A549 (cell line): Measurements from ENCODE around the gene ROPN1. TPM values are rescaled to one million over a fixed set of nuclear protein-coding genes. Genes with fewer than 3 reads are reported as not detected.

ENCODE experiments used
- ATAC-seq, 2 experiments: fragments of 200-7000 bp in 1 of 2; fragments of >200 bp in 1 of 2; cut with Nextera tagmentation in 1 of 2; cut with Tn5 transposase in 1 of 2; 3 replicates each; pipeline versions ENCODE4 v1.8.0 to v1.9.1; 2018 to 2020; ENCODE audit warnings: mild to moderate bottlenecking in 1 of 2, moderate library complexity in 1 of 2
- CTCF ChIA-PET: fragments of 300-600 bp; sonication (Branson Sonifier 250); formaldehyde crosslinking; extraction: SDS; loops from one replicate; lab custom pipeline; 2021; ENCODE audit warnings: antibody characterized with exemption, inconsistent platforms; lab: Yijun Ruan, JAX
- POLR2A ChIA-PET: fragments of 350-600 bp; formaldehyde crosslinking; extraction: SDS; loops from one replicate; lab custom pipeline; 2021; ENCODE audit warnings: antibody characterized with exemption, inconsistent platforms; lab: Yijun Ruan, JAX
- DNase-seq, 2 experiments: peaks; one replicate each; pipeline versions ENCODE4 v3.0.0 to v3.0.0-alpha.2; 2011 to 2016; ENCODE audit warnings: low read depth in 1 of 2, low spot score in 1 of 2
- FAIRE-seq: peaks from 2 replicates; lab custom pipeline; 2011; peaks lifted over from hg19 to GRCh38; lab: Jason Lieb, UNC
- H3K27ac ChIP-seq, 2 experiments: fragments of >200 bp; sonication (Bioruptor Twin); formaldehyde crosslinking; 3 replicates each; pipeline ENCODE4 v1.5.1; 2016 to 2017
- H3K4me1 ChIP-seq: fragments of >200 bp; sonication (Bioruptor Twin); formaldehyde crosslinking; 3 replicates; pipeline ENCODE4 v1.6.1; 2016
- H3K4me2 ChIP-seq: fragments of >200 bp; sonication (Bioruptor Twin); formaldehyde crosslinking; 3 replicates; pipeline ENCODE4 v1.6.1; 2016
- H3K4me3 ChIP-seq: fragments of >200 bp; sonication (Bioruptor Twin); formaldehyde crosslinking; 3 replicates; pipeline ENCODE4 v1.5.1; 2016
- H3K9me3 ChIP-seq: fragments of >200 bp; sonication (Bioruptor Twin); formaldehyde crosslinking; 3 replicates; pipeline ENCODE4 v1.6.1; 2016
- CBX2 ChIP-seq: fragments of 200-600 bp; sonication (generic); IDR thresholded peaks from 2 replicates; pipeline ENCODE4 v1.6.1; 2016; ENCODE audit warnings: low read depth, mild to moderate bottlenecking, borderline replicate concordance
- CBX8 ChIP-seq: fragments of 200-600 bp; sonication (generic); IDR thresholded peaks from 2 replicates; pipeline ENCODE4 v1.6.1; 2016
- FOXS1 ChIP-seq: fragments of 250-450 bp; sonication (Bioruptor Pico); IDR thresholded peaks from 2 replicates; pipeline ENCODE4 v1.5.0; 2020; ENCODE audit warnings: mild to moderate bottlenecking, moderate library complexity
- HEYL ChIP-seq: fragments of 250-450 bp; sonication (Bioruptor Pico); IDR thresholded peaks from 2 replicates; pipeline ENCODE4 v1.8.0; 2021; ENCODE audit warnings: mild to moderate bottlenecking, moderate library complexity
- JUN ChIP-seq, 2 experiments: fragments of >200 bp; sonication (Bioruptor Twin); formaldehyde crosslinking; IDR thresholded peaks; 2 replicates in 1 of 2; 3 replicates in 1 of 2; pipeline ENCODE4 v1.6.1; 2016 to 2017
- JUNB ChIP-seq: fragments of >200 bp; sonication (Bioruptor Twin); formaldehyde crosslinking; IDR thresholded peaks from 2 replicates; pipeline ENCODE4 v1.6.1; 2016
- KDM5A ChIP-seq: fragments of 200-600 bp; sonication (generic); IDR thresholded peaks from 2 replicates; pipeline ENCODE4 v1.6.1; 2016; ENCODE audit warnings: antibody characterized with exemption, mild to moderate bottlenecking
- MAZ ChIP-seq: fragments of 150-350 bp; IDR thresholded peaks from 2 replicates; pipeline ENCODE4 v1.6.1; 2014; ENCODE audit warnings: antibody characterized with exemption, low read depth, low read length, borderline replicate concordance
- MYC ChIP-seq: IDR thresholded peaks from 2 replicates; pipeline ENCODE4 v1.6.1; 2012; ENCODE audit warnings: mild to moderate bottlenecking, inconsistent platforms, low read length, improper control_type of control experiment, borderline replicate concordance
- POLR2A ChIP-seq: IDR thresholded peaks from 2 replicates; pipeline ENCODE4 v1.6.1; 2012; ENCODE audit warnings: mild to moderate bottlenecking, low read length
- POLR2AphosphoS2 ChIP-seq: conservative IDR thresholded peaks from 2 replicates; pipeline ENCODE4 v1.6.1; 2012; ENCODE audit warnings: low read length, improper control_type of control experiment, inconsistent platforms
- RNF2 ChIP-seq: fragments of 200-600 bp; sonication (generic); IDR thresholded peaks from 2 replicates; pipeline ENCODE4 v1.6.1; 2016; ENCODE audit warnings: low read depth, mild to moderate bottlenecking, antibody characterized with exemption, moderate library complexity, borderline replicate concordance
- SMC3 ChIP-seq: fragments of >200 bp; sonication (Bioruptor Twin); formaldehyde crosslinking; IDR thresholded peaks from 3 replicates; pipeline ENCODE4 v1.6.1; 2018; ENCODE audit warnings: inconsistent platforms
- SREBF2 ChIP-seq: fragments of 450-650 bp; IDR thresholded peaks from 2 replicates; pipeline ENCODE4 v1.6.1; 2014; ENCODE audit warnings: mild to moderate bottlenecking, moderate library complexity
- ZSCAN20 ChIP-seq: fragments of 250-450 bp; sonication (Bioruptor Pico); IDR thresholded peaks from 2 replicates; pipeline ENCODE4 v1.8.0; 2022; ENCODE audit warnings: mild to moderate bottlenecking, moderate library complexity
- WGBS: methylation state at CpG from one replicate; pipeline ENCODE4 v1.1.6; 2017; ENCODE audit errors: missing lambda C conversion rate; 5-methylcytosine and 5-hydroxymethylcytosine counted together
- polyA plus RNA-seq, 4 experiments: library from polyadenylated mRNA; depleted of rRNA in 3 of 4; stranded (reverse); fragments of >200 nt; fragmentation: RNase III in 1 of 4; extraction: RNeasy Plus Mini Kit Qiagen cat#74134 plus additional on column Dnase treatment in 1 of 4; gene quantifications; 2 replicates in 3 of 4; 3 replicates in 1 of 4; pipeline ENCODE4 v1.2.3, GENCODE V29; 2011 to 2017
- TF ChIP-seq, protein P1 (sequence below): IDR thresholded peaks from 2 replicates; pipeline ENCODE4 v1.6.1; 2012; ENCODE audit warnings: low read depth, borderline replicate concordance
- TF ChIP-seq, protein P2 (sequence below): fragments of 250-450 bp; sonication (Bioruptor Pico); IDR thresholded peaks from 2 replicates; pipeline ENCODE4 v1.5.0; 2021; ENCODE audit warnings: mild to moderate bottlenecking, moderate library complexity, borderline replicate concordance

Gene ROPN1
- polyA plus RNA-seq, 2 of the 4 experiments (the other 2 are of a cell fraction), result not detected

GRCh38 chr3:124034844-124035152 is 42.9 kb upstream of the ROPN1 start (continued):
- no peak for TF ChIP-seq SMC3

DNA sequence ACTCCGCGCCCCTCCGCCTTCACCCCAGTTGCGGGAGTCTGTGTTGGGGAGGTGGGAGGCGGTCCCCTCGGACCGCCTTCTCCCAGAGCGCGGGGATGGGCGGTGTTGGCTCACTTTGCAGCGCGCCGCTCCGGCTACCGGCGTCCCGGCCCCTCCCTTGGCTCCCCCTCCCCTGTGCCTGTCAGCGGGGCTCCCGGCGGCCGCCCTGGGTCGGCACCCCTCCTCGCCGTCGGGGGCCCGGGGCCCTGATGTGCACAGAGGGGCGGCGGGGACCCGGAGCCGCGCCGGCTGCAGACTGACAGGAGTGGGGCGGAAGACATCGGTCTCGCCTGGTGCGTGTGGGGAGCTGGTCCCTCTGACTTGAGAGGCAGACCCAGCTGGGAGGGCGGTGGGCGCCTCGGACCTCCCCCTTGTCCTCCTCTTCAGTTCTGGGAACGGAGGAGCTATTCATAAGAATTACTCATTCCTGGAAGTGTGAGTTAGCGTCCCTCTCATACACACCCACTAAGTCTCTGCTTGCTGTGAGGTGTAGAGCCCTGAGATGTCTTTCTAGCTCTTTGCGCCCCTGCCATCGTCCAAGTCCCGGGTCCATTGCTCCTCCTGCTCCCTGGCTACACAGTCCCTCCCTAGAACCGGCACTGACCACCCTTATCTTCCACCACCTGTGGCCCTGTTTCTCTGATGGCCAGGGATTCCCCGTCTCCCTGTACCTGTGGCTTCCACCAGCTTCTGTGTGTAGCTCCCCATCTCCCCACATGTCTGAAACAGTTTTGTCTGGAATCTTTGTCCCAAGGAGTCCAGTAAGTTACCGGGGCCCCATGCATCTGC is 42.3 kb upstream of the ROPN1 start:
- no peak for FAIRE-seq
- H3K9me3 ChIP-seq, result 0 out of 3 replicates have a peak, but pooled peaks cover 4% of the 10 kb centered on the region
- peaks cover 8% of the 10 kb centered on the region; the same call in 1 of the 3 replicates for H3K4me1 ChIP-seq
- H3K4me3 ChIP-seq, result peak overlapping the region; percentile 65
- ATAC-seq, result peak; percentile 3 to 9; a peak in 4 of 6 replicates
- TF ChIP-seq POLR2A, result no peak
- TF ChIP-seq RNF2, result 0 out of 2 replicates have a peak, but pooled peaks have one; percentile 28
- DNase-seq, result no peak
- CTCF ChIA-PET, result interaction anchor here (0.6 to 4.4 kb wide), 17 partner anchors 12 to 526 kb away, joined by 3 to 44 read pairs (median 4); no protein-coding TSS in a partner anchor
- peak overlapping the region in 1 of 2 experiments; percentile 97; a peak in 4 of 6 replicates for H3K27ac ChIP-seq
- H3K4me2 ChIP-seq, result peak overlapping the region; percentile 97
- POLR2A ChIA-PET, result no interaction called here
- WGBS, result 10% methylated on average over 15 of the region's 47 CpGs

- ChIA-PET CTCF (interaction anchor here (0.8 to 4.4 kb wide), 27 partner anchors 11 to 527 kb away, joined by 3 to 44 read pairs (median 4); partner anchors contain the start of gene CCDC14), POLR2A (interaction anchor here (0.7 to 1.5 kb wide), 4 partner anchors 11 to 348 kb away, joined by 3 to 11 read pairs (median 5); partner anchors contain the start of gene CCDC14)
- FAIRE-seq, result no peak
- TF ChIP-seq, protein P1, sequence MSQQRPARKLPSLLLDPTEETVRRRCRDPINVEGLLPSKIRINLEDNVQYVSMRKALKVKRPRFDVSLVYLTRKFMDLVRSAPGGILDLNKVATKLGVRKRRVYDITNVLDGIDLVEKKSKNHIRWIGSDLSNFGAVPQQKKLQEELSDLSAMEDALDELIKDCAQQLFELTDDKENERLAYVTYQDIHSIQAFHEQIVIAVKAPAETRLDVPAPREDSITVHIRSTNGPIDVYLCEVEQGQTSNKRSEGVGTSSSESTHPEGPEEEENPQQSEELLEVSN, result 0 out of 2 replicates have a peak, but pooled peaks have one; percentile 32
- TF ChIP-seq POLR2AphosphoS2 (no peak), POLR2A (no peak), MYC (no peak), CBX2 (no peak), CBX8 (no peak), JUN (IDR thresholded peaks at IDR 0.05) (no peak), KDM5A (no peak), MAZ (no peak), JUNB (no peak), SREBF2 (no peak), ZSCAN20 (no peak), FOXS1 (CRISPR knock-in tag) (no peak), HEYL (no peak), RNF2 (peak; percentile 76; the same call in 1 of the 2 replicates)
- TF ChIP-seq, protein P2, sequence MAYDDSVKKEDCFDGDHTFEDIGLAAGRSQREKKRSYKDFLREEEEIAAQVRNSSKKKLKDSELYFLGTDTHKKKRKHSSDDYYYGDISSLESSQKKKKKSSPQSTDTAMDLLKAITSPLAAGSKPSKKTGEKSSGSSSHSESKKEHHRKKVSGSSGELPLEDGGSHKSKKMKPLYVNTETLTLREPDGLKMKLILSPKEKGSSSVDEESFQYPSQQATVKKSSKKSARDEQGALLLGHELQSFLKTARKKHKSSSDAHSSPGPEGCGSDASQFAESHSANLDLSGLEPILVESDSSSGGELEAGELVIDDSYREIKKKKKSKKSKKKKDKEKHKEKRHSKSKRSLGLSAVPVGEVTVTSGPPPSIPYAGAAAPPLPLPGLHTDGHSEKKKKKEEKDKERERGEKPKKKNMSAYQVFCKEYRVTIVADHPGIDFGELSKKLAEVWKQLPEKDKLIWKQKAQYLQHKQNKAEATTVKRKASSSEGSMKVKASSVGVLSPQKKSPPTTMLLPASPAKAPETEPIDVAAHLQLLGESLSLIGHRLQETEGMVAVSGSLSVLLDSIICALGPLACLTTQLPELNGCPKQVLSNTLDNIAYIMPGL (CRISPR knock-in tag), result no peak
- Histone ChIP-seq H3K4me2 (peak within 1 kb of the TSS; percentile 97), H3K4me3 (peak within 1 kb of the TSS; percentile 65), H3K27ac (peak within 1 kb of the TSS; percentile 88 to 97), H3K9me3 (0 out of 3 replicates have a peak, but pooled peaks cover 4% of the 10 kb centered on the region), H3K4me1 (peaks cover 8% of the 10 kb centered on the region; the same call in 1 of the 3 replicates)
- peak; percentile 50 to 56 for ATAC-seq
- 6% methylated on average over 20 of the region's 63 CpGs for WGBS
- DNase-seq, result peak; percentile 11 to 18
Measured at GRCh38 chr3:124033360-124034015, 41.6 kb upstream of the ROPN1 start, which contains the start of gene KALRN. Gene KALRN, plus strand, starts transcription at chr3:124033369.
